Measurements from ENCODE around the gene CYLD. TPM values are rescaled to one million over a fixed set of nuclear protein-coding genes. Genes with fewer than 3 reads are reported as not detected.

Gene CYLD
- total RNA-seq, 1 experiment from 2014 or later = 83.4 TPM

- no peak for DNase-seq (ENCODE audit: low spot score)
These were observed 2.9 kb upstream of the CYLD start for GRCh38 chr16:50739031-50739430.

- DNase-seq (ENCODE audit: low spot score) = peak; percentile 22
These were observed 1.1 kb upstream of the CYLD start for GRCh38 chr16:50740736-50741135.

GRCh38 chr16:50741225-50741780, 583 bp upstream of the CYLD start:
- no peak for DNase-seq (ENCODE audit: low spot score)

- DNase-seq (ENCODE audit: low spot score) = peak; percentile 39
These were observed 802 bp downstream of the CYLD start for GRCh38 chr16:50742576-50743200.

- DNase-seq (ENCODE audit: low spot score) = no peak
These were observed 1.8 kb downstream of the CYLD start for GRCh38 chr16:50743581-50744225.

GRCh38 chr16:50744881-50745280, 3.0 kb downstream of the CYLD start:
- DNase-seq (ENCODE audit: low spot score) = peak; percentile 38

GRCh38 chr16:50745940-50746339, 4.1 kb downstream of the CYLD start:
- DNase-seq (ENCODE audit: low spot score) = no peak

- DNase-seq (ENCODE audit: low spot score) = peak; percentile 13
These were observed 5.5 kb downstream of the CYLD start for GRCh38 chr16:50747207-50747956.

- DNase-seq (ENCODE audit: low spot score) = no peak
These were observed 9.6 kb downstream of the CYLD start for GRCh38 chr16:50751528-50751927.

- no peak for DNase-seq (ENCODE audit: low spot score)
These were observed 10.8 kb downstream of the CYLD start for GRCh38 chr16:50752471-50753235.

- DNase-seq (ENCODE audit: low spot score) = no peak
These were observed 14.6 kb downstream of the CYLD start for GRCh38 chr16:50756473-50756872.

- DNase-seq (ENCODE audit: low spot score) = no peak
These were observed 19.4 kb downstream of the CYLD start for GRCh38 chr16:50761267-50761666.

GRCh38 chr16:50762241-50762640, 20.4 kb downstream of the CYLD start:
- no peak for DNase-seq (ENCODE audit: low spot score)

GRCh38 chr16:50763211-50763610, 21.3 kb downstream of the CYLD start:
- no peak for DNase-seq (ENCODE audit: low spot score)

- no peak for DNase-seq (ENCODE audit: low spot score)
These were observed 23.4 kb downstream of the CYLD start for GRCh38 chr16:50765260-50765659.

GRCh38 chr16:50765861-50766260, 24.0 kb downstream of the CYLD start:
- DNase-seq (ENCODE audit: low spot score) = no peak

- DNase-seq (ENCODE audit: low spot score) = no peak
These were observed 25.3 kb downstream of the CYLD start for GRCh38 chr16:50767197-50767596.

GRCh38 chr16:50771366-50771765, 29.5 kb downstream of the CYLD start:
- DNase-seq (ENCODE audit: low spot score) = no peak

- no peak for DNase-seq (ENCODE audit: low spot score)
These were observed 32.5 kb downstream of the CYLD start for GRCh38 chr16:50774405-50774804.

GRCh38 chr16:50774960-50775359, 33.1 kb downstream of the CYLD start:
- DNase-seq (ENCODE audit: low spot score) = no peak

- DNase-seq (ENCODE audit: low spot score) = no peak
These were observed 34.2 kb downstream of the CYLD start for GRCh38 chr16:50776037-50776436.
